ENCODE results near the gene FBH1.
"Not testable (repeated sequence)": the region's sequence is repeated elsewhere in the genome, so short reads cannot be mapped to it uniquely, and the experiment has no call there.

Gene FBH1

GRCh38 chr10:5894403-5894802 lies 4.4 kb downstream of the FBH1 start:
- TF ChIP-seq GATA1 (IDR thresholded peaks at IDR 0.05; ENCODE audit: low read depth, low read length): no peak
- TF ChIP-seq POLR2A (IDR thresholded peaks at IDR 0.05; ENCODE audit: low read length): no peak

GRCh38 chr10:5894873-5895272 lies 4.8 kb downstream of the FBH1 start:
- DNase-seq: peak; percentile 92 to 96
- TF ChIP-seq GATA1 (IDR thresholded peaks at IDR 0.05; ENCODE audit: low read depth, low read length) (peak; percentile 27), POLR2A (IDR thresholded peaks at IDR 0.05; ENCODE audit: low read length) (peak; percentile 60)

More at GRCh38 chr10:5894403-5894802, 4.4 kb downstream of the FBH1 start:
- DNase-seq: no peak

- TF ChIP-seq POLR2A (IDR thresholded peaks at IDR 0.05; ENCODE audit: low read length) (no peak), GATA1 (IDR thresholded peaks at IDR 0.05; ENCODE audit: low read depth, low read length) (no peak)
- no peak for DNase-seq
These were observed 5.3 kb downstream of the FBH1 start for GRCh38 chr10:5895365-5895764.

- DNase-seq: peak; percentile 30 to 48
- TF ChIP-seq POLR2A (IDR thresholded peaks at IDR 0.05; ENCODE audit: low read length): no peak
These were observed 5.8 kb downstream of the FBH1 start for GRCh38 chr10:5895804-5896203.

GRCh38 chr10:5896208-5897052 lies 6.4 kb downstream of the FBH1 start:
- peak; percentile 39 to 47 for DNase-seq
- TF ChIP-seq POLR2A (IDR thresholded peaks at IDR 0.05; ENCODE audit: low read length) (no peak), GATA1 (IDR thresholded peaks at IDR 0.05; ENCODE audit: low read depth, low read length) (no peak)

- TF ChIP-seq GATA1 (IDR thresholded peaks at IDR 0.05; ENCODE audit: low read depth, low read length): no peak
- TF ChIP-seq POLR2A (IDR thresholded peaks at IDR 0.05; ENCODE audit: low read length): no peak
- DNase-seq: peak; percentile 52 to 57
These were observed 7.0 kb downstream of the FBH1 start for GRCh38 chr10:5897053-5897340.

GRCh38 chr10:5897504-5897903 lies 7.5 kb downstream of the FBH1 start:
- DNase-seq: peak; percentile 14 to 28
- TF ChIP-seq POLR2A (IDR thresholded peaks at IDR 0.05; ENCODE audit: low read length) (no peak), GATA1 (IDR thresholded peaks at IDR 0.05; ENCODE audit: low read depth, low read length) (no peak)

GRCh38 chr10:5898163-5898562 lies 8.1 kb downstream of the FBH1 start:
- no peak for DNase-seq
- no peak for TF ChIP-seq POLR2A (IDR thresholded peaks at IDR 0.05; ENCODE audit: low read length)

- TF ChIP-seq GATA1 (IDR thresholded peaks at IDR 0.05; ENCODE audit: low read depth, low read length) (no peak), POLR2A (IDR thresholded peaks at IDR 0.05; ENCODE audit: low read length) (no peak)
- DNase-seq: no peak
These were observed 10.2 kb downstream of the FBH1 start for GRCh38 chr10:5900247-5900646.

GRCh38 chr10:5902511-5903274 lies 12.7 kb downstream of the FBH1 start:
- no peak for DNase-seq
- TF ChIP-seq POLR2A (IDR thresholded peaks at IDR 0.05; ENCODE audit: low read length) (no peak), GATA1 (IDR thresholded peaks at IDR 0.05; ENCODE audit: low read depth, low read length) (no peak)

- no peak for TF ChIP-seq GATA1 (IDR thresholded peaks at IDR 0.05; ENCODE audit: low read depth, low read length)
- TF ChIP-seq POLR2A (IDR thresholded peaks at IDR 0.05; ENCODE audit: low read length): no peak
- DNase-seq: no peak
These were observed 13.5 kb downstream of the FBH1 start for GRCh38 chr10:5903563-5903962.

- DNase-seq: no peak
- no peak for TF ChIP-seq POLR2A (IDR thresholded peaks at IDR 0.05; ENCODE audit: low read length)
- no peak for TF ChIP-seq GATA1 (IDR thresholded peaks at IDR 0.05; ENCODE audit: low read depth, low read length)
These were observed 14.2 kb downstream of the FBH1 start for GRCh38 chr10:5904227-5904626.

- no peak for DNase-seq
- TF ChIP-seq GATA1 (IDR thresholded peaks at IDR 0.05; ENCODE audit: low read depth, low read length) (no peak), POLR2A (IDR thresholded peaks at IDR 0.05; ENCODE audit: low read length) (no peak)
These were observed 15.9 kb downstream of the FBH1 start for GRCh38 chr10:5905854-5906507.

- DNase-seq: no peak
- TF ChIP-seq GATA1 (IDR thresholded peaks at IDR 0.05; ENCODE audit: low read depth, low read length) (no peak), POLR2A (IDR thresholded peaks at IDR 0.05; ENCODE audit: low read length) (no peak)
These were observed 16.6 kb downstream of the FBH1 start for GRCh38 chr10:5906651-5907050.

GRCh38 chr10:5908676-5909075 lies 18.6 kb downstream of the FBH1 start:
- DNase-seq: not testable (repeated sequence)

Data from erythroblast (primary cell).